HCT116 (cell line): ENCODE measurements around the gene IGFALS.

Experiments
- ATF3 ChIP-seq: IDR thresholded peaks from 2 replicates; pipeline ENCODE4 v1.6.1; 2012
- CBX3 ChIP-seq: IDR thresholded peaks from 2 replicates; pipeline ENCODE4 v1.6.1; 2012; ENCODE audit warnings: low read depth
- EGR1 ChIP-seq: IDR thresholded peaks from 2 replicates; pipeline ENCODE4 v1.6.1; 2012; ENCODE audit warnings: low read depth
- EZH2phosphoT487 ChIP-seq: fragments of 200-600 bp; IDR thresholded peaks from 2 replicates; pipeline ENCODE4 v1.6.1; 2018; ENCODE audit warnings: antibody characterized with exemption, borderline replicate concordance
- JUND ChIP-seq: IDR thresholded peaks from 2 replicates; pipeline ENCODE4 v1.6.1; 2012
- POLR2A ChIP-seq: IDR thresholded peaks from 2 replicates; pipeline ENCODE4 v1.7.0; 2011; ENCODE audit warnings: borderline replicate concordance; ENCODE audit not compliant: insufficient read depth, insufficient read length; ENCODE audit errors: extremely low read depth
- POLR2AphosphoS5 ChIP-seq: IDR thresholded peaks from 2 replicates; pipeline ENCODE4 v1.6.1; 2011; ENCODE audit warnings: mild to moderate bottlenecking, low read depth, low read length, moderate library complexity
- RAD21 ChIP-seq: IDR thresholded peaks from 2 replicates; pipeline ENCODE4 v1.6.1; 2012; ENCODE audit warnings: low read depth, mild to moderate bottlenecking
- REST ChIP-seq: IDR thresholded peaks from 2 replicates; pipeline ENCODE4 v1.6.1; 2012; ENCODE audit warnings: low read depth
- TCF7L2 ChIP-seq: IDR thresholded peaks from 2 replicates; pipeline ENCODE4 v1.7.0; 2011; ENCODE audit warnings: borderline replicate concordance, inconsistent platforms; ENCODE audit not compliant: insufficient read depth, insufficient read length; ENCODE audit errors: extremely low read depth
- YY1 ChIP-seq: IDR thresholded peaks from 2 replicates; pipeline ENCODE4 v1.6.1; 2011; ENCODE audit warnings: low read length, low read depth, moderate library complexity, mild to moderate bottlenecking; ENCODE audit not compliant: insufficient replicate concordance; ENCODE audit errors: extremely low read depth
- ZNF274 ChIP-seq: fragments of 200-500 bp; sonication (Bioruptor generic); IDR thresholded peaks from 2 replicates; pipeline ENCODE4 v1.6.1; 2014; ENCODE audit warnings: mild to moderate bottlenecking, low read depth, low read length, inconsistent platforms
- TF ChIP-seq, protein P1 (sequence below), 3 experiments: fragments of 200-600 bp in 1 of 3; sonication (generic) in 1 of 3; IDR thresholded peaks in 2 of 3; conservative IDR thresholded peaks in 1 of 3; 2 replicates each; pipeline ENCODE4 v1.5.1; 2012 to 2017; ENCODE audit warnings: low read depth in 2 of 3, low read length in 2 of 3, antibody characterized with exemption in 1 of 3, borderline replicate concordance in 1 of 3, control low read depth in 1 of 3, mild to moderate bottlenecking in 1 of 3, mixed read lengths in 1 of 3, mixed run types in 1 of 3, moderate library complexity in 1 of 3; ENCODE audit not compliant: insufficient read depth in 1 of 3
- TF ChIP-seq, protein P2 (sequence below): IDR thresholded peaks from 2 replicates; pipeline ENCODE4 v1.6.1; 2012

GRCh38 chr16:1779234-1779701 lies 14.2 kb downstream of the IGFALS start:
- TF ChIP-seq CBX3 (no peak), ZNF274 (no peak), JUND (no peak), RAD21 (no peak), REST (no peak), POLR2A (no peak), EZH2phosphoT487 (no peak), EGR1 (no peak), TCF7L2 (no peak), YY1 (no peak), ATF3 (no peak), POLR2AphosphoS5 (no peak)
- TF ChIP-seq, protein P1, sequence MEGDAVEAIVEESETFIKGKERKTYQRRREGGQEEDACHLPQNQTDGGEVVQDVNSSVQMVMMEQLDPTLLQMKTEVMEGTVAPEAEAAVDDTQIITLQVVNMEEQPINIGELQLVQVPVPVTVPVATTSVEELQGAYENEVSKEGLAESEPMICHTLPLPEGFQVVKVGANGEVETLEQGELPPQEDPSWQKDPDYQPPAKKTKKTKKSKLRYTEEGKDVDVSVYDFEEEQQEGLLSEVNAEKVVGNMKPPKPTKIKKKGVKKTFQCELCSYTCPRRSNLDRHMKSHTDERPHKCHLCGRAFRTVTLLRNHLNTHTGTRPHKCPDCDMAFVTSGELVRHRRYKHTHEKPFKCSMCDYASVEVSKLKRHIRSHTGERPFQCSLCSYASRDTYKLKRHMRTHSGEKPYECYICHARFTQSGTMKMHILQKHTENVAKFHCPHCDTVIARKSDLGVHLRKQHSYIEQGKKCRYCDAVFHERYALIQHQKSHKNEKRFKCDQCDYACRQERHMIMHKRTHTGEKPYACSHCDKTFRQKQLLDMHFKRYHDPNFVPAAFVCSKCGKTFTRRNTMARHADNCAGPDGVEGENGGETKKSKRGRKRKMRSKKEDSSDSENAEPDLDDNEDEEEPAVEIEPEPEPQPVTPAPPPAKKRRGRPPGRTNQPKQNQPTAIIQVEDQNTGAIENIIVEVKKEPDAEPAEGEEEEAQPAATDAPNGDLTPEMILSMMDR (IDR thresholded peaks at IDR 0.05 in 2 of 3, conservative IDR thresholded peaks at IDR 0.05 in 1 of 3; ENCODE audit: borderline replicate concordance in 1 of 3, insufficient read depth in 1 of 3, low read depth in 2 of 3, low read length in 2 of 3) = no peak
- TF ChIP-seq, protein P2, sequence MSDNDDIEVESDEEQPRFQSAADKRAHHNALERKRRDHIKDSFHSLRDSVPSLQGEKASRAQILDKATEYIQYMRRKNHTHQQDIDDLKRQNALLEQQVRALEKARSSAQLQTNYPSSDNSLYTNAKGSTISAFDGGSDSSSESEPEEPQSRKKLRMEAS = no peak
